Vagina (tissue), 2 donors: Measurements from ENCODE around the gene MAD1L1. TPM values are rescaled to one million over a fixed set of nuclear protein-coding genes. Genes with fewer than 3 reads are reported as not detected.

ENCODE experiments used
- DNase-seq, 2 donors: peaks; one replicate each; pipeline ENCODE4 v3.0.0-alpha.2; 2017; ENCODE audit errors: extremely low spot score in 2 of 2
- H3K27ac ChIP-seq: fragments of 200-600 bp; sonication (generic); one replicate; pipeline ENCODE4 v1.5.1; 2019
- H3K27me3 ChIP-seq: fragments of 200-600 bp; sonication (generic); one replicate; pipeline ENCODE4 v1.5.1; 2019
- H3K36me3 ChIP-seq, 2 donors: fragments of 200-600 bp; sonication (generic); one replicate each; pipeline ENCODE4 v1.5.1; 2017 to 2019
- H3K4me1 ChIP-seq: fragments of 200-600 bp; sonication (generic); one replicate; pipeline ENCODE4 v1.5.1; 2019
- H3K4me3 ChIP-seq, 2 donors: fragments of 200-600 bp; sonication (generic); 1 replicate in 1 of 2; 2 replicates in 1 of 2; pipeline ENCODE4 v1.5.1; 2016 to 2019
- H3K9me3 ChIP-seq: fragments of 200-600 bp; sonication (generic); one replicate; pipeline ENCODE4 v1.5.1; 2019
- POLR2A ChIP-seq, 2 donors: fragments of 450-650 bp; IDR thresholded peaks; one replicate each; pipeline ENCODE4 v1.6.1; 2017; ENCODE audit warnings: antibody characterized with exemption in 2 of 2, mild to moderate bottlenecking in 2 of 2, moderate library complexity in 2 of 2
- POLR2AphosphoS5 ChIP-seq, 2 donors: sonication (generic); formaldehyde crosslinking; IDR thresholded peaks; one replicate each; pipeline ENCODE4 v1.9.0; 2017; ENCODE audit warnings: antibody characterized with exemption in 2 of 2, mild to moderate bottlenecking in 2 of 2, low read depth in 1 of 2; ENCODE audit not compliant: insufficient read depth in 1 of 2
- intact Hi-C: fragments of 100-400 bp; cut with DNase I; formaldehyde crosslinking; loops from one replicate; pipeline ENCODE4 v1.15.1; 2023
- total RNA-seq: library from RNA; depleted of rRNA; stranded (reverse); fragments of >200 nt; gene quantifications from one replicate; pipeline ENCODE4 v1.2.3, GENCODE V29; 2016
- TF ChIP-seq, protein P1 (sequence below), 3 experiments: fragments of 450-650 bp in 2 of 3; fragments of 200-600 bp in 1 of 3; sonication (generic) in 1 of 3; IDR thresholded peaks; one replicate each; pipeline ENCODE4 v1.5.1; 2017 to 2019; ENCODE audit warnings: antibody characterized with exemption in 3 of 3, mild to moderate bottlenecking in 2 of 3, moderate library complexity in 2 of 3

MAD1L1 gene
- total RNA-seq, 1 donor from 2014 or later, result 62.4 TPM

DNA sequence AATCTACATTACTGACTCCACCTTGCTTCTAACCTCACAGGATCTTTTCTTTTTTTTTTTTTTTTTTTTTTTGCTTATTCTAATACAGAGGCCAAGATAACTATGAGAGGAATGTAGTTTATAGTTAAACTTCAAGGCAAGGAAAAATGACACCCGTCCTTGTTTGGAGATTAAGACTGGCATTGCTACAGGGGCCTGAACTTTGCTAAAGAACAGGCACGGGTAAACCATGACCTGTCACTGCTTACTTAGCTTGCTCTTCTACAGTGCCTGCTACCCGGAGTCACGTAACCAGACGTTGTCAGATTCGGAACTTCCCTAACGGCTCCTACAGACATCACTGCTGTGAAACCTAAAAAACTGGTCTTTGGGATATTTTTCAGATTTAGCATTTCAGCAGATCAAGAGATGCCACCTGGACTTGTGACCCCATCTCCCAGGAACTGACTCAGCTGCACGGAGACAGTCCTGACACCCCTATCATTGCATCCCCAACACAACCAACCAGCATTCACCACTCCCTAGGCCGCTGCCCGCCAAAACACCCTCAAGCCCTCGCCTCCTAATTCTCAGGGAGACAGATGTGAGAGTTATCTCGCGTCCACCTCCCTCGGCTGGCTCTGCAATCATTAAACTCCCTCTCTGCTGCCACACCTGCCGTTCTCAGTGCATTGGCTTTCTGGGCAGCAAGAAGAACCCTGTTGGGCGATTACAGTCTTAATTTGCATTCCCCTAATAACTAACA lies 27.5 kb downstream of the MAD1L1 start:
- TF ChIP-seq, protein P1, sequence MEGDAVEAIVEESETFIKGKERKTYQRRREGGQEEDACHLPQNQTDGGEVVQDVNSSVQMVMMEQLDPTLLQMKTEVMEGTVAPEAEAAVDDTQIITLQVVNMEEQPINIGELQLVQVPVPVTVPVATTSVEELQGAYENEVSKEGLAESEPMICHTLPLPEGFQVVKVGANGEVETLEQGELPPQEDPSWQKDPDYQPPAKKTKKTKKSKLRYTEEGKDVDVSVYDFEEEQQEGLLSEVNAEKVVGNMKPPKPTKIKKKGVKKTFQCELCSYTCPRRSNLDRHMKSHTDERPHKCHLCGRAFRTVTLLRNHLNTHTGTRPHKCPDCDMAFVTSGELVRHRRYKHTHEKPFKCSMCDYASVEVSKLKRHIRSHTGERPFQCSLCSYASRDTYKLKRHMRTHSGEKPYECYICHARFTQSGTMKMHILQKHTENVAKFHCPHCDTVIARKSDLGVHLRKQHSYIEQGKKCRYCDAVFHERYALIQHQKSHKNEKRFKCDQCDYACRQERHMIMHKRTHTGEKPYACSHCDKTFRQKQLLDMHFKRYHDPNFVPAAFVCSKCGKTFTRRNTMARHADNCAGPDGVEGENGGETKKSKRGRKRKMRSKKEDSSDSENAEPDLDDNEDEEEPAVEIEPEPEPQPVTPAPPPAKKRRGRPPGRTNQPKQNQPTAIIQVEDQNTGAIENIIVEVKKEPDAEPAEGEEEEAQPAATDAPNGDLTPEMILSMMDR (IDR thresholded peaks at IDR 0.05), result no peak
- TF ChIP-seq POLR2A (IDR thresholded peaks at IDR 0.05), result no peak
- Histone ChIP-seq H3K27me3 (no peaks in the 10 kb centered on the region), H3K36me3 (peaks cover 0 to 6% of the 10 kb centered on the region in 2 donors), H3K4me3 (no peak overlapping the region), H3K27ac (no peak overlapping the region), H3K4me1 (no peaks in the 10 kb centered on the region), H3K9me3 (no peaks in the 10 kb centered on the region)
- DNase-seq, result no peak
- intact Hi-C loops, result no loop called here

DNA sequence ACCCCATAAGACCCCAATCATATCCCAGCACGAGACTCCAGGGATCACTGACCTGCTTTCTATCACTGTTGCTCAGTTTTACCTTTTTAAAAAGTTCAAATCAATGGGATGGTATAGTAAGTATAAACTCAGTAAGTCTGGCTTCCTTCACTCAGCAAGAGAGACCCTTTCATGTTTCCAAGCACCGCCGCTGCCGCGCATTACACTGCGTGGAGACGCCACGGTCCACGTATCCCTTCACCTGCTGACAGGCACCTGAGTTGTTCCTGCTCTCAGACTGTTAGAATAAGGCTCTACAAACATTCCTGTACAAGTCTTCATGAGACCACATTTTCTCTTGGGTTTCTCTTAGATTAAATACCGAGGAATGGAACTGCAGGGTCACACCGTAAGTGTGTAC lies 28.3 kb downstream of the MAD1L1 start:
- H3K27me3 ChIP-seq, result no peaks in the 10 kb centered on the region
- intact Hi-C loops, result no loop called here
- peaks cover 0 to 13% of the 10 kb centered on the region in 2 donors for H3K36me3 ChIP-seq
- H3K4me1 ChIP-seq, result no peaks in the 10 kb centered on the region
- no peak overlapping the region for H3K4me3 ChIP-seq
- H3K9me3 ChIP-seq, result no peaks in the 10 kb centered on the region
- DNase-seq, result no peak
- H3K27ac ChIP-seq, result no peak overlapping the region
- TF ChIP-seq POLR2AphosphoS5 (IDR thresholded peaks at IDR 0.05; ENCODE audit: insufficient read depth in 1 of 2, low read depth in 1 of 2) (no peak), POLR2A (IDR thresholded peaks at IDR 0.05) (no peak)
- TF ChIP-seq, protein P1 (IDR thresholded peaks at IDR 0.05), result no peak

DNA sequence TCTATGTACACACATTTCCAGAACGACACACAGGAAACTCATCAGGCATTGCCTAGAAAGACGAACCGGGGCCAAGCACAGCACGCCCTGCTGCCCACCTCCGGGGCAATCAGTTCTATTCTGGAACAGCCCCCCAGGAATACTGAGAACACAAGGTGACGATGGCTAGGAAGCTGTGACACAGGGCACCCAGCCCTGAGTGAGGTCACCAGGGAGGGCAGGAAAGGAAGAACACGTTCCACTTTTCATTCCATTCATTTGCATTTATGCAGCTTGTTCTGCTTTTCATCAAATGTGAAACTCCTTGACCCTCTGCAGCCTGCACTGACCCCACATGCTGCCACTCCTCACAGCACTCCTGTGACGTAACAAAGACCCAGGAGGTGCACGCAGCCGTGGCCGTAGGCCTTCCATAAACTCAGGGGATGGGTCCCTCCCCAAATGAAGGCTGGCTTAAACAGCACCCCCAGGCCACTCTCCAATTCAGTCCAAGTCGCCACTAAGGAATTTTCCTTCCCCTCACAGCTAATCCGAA lies 28.9 kb downstream of the MAD1L1 start:
- Histone ChIP-seq H3K4me3 (no peak overlapping the region), H3K36me3 (peaks cover 0 to 18% of the 10 kb centered on the region in 2 donors), H3K9me3 (no peaks in the 10 kb centered on the region), H3K27me3 (no peaks in the 10 kb centered on the region), H3K27ac (no peak overlapping the region), H3K4me1 (no peaks in the 10 kb centered on the region)
- TF ChIP-seq, protein P1 (IDR thresholded peaks at IDR 0.05), result no peak
- peak in 1 of 2 donors; percentile 28 for TF ChIP-seq POLR2AphosphoS5 (IDR thresholded peaks at IDR 0.05; ENCODE audit: insufficient read depth in 1 of 2, low read depth in 1 of 2)
- DNase-seq, result no peak
- intact Hi-C loops, result no loop called here

DNA sequence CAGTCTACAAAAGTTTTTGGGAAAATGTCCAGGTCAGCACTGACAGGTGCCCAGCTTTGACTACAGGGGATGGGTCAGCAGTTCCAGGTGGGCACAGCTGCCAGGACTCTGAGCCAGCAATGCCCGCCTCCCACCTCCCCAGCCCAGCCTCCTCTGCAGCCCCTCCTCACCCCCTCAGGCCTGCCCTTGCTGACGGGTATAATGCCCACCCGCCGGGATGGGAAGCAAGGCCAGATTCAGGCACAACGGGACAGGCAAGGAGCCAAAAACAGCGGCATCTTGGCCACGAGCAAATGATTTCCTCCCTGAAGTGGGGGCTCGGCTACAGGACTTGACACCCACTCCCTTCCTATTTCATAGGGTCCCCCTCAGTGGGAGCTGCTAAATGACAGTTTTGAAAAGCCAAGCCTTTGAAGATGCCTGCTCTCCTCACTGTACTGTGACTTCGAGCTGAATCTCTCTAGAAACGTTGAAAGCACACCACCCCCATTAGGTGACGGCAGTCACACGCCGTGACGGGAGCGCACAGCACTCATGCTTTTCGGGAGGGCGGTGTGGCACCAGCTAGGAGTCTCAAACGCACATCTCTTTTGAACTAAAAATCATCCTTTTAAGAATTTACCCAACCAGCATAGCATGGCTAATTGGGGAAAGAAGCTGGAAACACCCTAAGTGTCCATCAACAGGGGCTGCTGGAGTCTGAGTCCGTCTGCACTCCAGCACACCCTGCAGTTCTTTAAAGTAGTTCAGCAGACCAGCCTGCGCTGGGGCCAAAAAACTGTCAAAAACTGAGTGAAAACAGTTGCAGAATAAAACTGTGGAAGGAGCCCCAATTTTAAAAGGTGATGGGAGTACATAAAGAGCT lies 29.6 kb downstream of the MAD1L1 start:
- DNase-seq, result no peak
- H3K27me3 ChIP-seq, result no peaks in the 10 kb centered on the region
- intact Hi-C loops, result no loop called here
- H3K4me1 ChIP-seq, result no peaks in the 10 kb centered on the region
- no peak overlapping the region for H3K27ac ChIP-seq
- TF ChIP-seq, protein P1 (IDR thresholded peaks at IDR 0.05), result no peak
- TF ChIP-seq POLR2AphosphoS5 (IDR thresholded peaks at IDR 0.05; ENCODE audit: insufficient read depth in 1 of 2, low read depth in 1 of 2) (no peak), POLR2A (IDR thresholded peaks at IDR 0.05) (no peak)
- H3K36me3 ChIP-seq, result peaks cover 0 to 18% of the 10 kb centered on the region in 2 donors
- no peak overlapping the region for H3K4me3 ChIP-seq
- H3K9me3 ChIP-seq, result no peaks in the 10 kb centered on the region
